ENCODE measurements around the gene ZKSCAN1.
"Not testable (repeated sequence)": the region's sequence is repeated elsewhere in the genome, so short reads cannot be mapped to it uniquely, and the experiment has no call there.

The ZKSCAN1 gene

DNA sequence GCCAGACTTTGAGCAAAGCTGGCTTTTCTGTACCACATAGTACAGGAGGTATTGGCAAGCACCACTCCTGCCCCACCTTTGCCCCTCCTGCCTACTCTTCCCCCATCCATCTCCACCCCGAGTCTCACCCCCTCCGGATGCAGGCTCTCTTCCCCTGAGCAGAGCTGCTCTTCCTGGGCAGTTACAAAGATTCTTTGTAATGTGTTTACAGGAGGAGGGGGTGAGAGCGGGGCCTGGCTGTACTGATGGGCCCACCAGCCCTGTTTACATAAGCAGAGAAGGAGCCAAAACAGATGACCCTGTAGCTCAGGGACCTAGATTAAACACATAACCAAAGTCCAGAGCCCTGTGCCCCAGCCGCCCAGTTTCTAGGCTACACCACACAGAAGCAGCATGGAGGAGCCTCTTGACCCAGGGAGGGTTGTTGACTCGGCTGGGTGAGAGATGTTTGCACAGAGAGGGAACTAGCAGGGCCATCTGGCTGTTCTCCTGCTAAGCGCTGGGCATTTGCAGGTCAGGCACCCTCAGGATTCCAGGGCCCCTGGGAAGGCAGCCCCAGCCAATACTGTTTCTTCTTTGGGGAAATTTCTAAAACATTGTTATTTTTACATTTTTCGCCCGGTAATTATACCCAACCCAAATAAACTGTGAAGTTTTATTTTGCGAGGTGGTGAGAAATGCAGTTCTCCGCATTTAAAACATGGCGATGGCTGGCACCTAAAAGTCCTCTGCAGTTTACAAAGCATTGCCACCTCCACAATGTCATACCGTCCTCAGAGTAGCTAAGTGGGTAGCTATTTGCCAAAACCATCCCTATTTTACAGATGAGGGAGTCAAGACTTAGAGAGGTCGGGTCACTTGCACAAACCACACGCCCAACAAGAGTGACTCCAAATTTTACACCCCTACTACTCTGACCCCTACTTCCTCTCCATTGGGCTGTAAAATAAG, 11.4 kb upstream of the ZKSCAN1 start:
- no peak for DNase-seq

DNA sequence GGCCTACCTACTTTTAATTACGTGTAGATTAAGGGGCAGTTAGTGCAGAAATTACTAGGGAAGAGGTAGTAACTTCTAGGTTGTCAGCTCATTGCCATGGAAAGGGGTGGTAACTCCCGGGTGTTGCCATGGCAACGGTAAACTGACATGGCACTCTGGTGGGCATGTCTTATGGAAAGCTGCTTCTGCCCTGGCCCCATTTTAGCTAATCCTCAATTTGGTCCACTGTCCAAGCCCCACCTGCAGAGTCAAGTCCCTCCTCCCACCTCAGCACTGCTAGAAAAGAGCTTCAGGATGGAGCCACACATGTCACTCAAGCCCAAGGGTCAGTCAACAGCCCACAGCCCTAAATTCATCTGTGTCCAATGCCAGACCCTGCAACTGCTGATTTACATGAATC, 7.5 kb upstream of the ZKSCAN1 start:
- DNase-seq, result no peak

DNA sequence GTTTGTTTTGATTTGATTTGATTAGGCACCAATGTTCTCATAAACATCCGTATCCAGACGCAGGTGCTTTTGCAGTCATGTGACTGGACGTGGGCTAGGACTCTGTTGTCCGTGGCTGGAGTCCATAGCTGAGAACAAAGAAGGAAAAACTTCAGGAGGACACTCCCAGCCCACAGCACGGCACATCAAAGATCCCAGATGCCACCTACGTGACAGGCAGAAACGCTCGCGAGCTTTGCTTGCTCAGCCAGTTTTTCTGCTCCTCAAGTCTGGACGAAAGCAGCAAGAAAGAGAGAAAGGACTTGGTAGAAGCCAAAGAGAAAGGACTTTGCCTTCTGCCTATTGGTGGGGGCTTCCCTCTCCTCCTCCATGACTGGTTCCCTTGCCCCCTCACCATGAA, 6.9 kb upstream of the ZKSCAN1 start:
- DNase-seq, result no peak

DNA sequence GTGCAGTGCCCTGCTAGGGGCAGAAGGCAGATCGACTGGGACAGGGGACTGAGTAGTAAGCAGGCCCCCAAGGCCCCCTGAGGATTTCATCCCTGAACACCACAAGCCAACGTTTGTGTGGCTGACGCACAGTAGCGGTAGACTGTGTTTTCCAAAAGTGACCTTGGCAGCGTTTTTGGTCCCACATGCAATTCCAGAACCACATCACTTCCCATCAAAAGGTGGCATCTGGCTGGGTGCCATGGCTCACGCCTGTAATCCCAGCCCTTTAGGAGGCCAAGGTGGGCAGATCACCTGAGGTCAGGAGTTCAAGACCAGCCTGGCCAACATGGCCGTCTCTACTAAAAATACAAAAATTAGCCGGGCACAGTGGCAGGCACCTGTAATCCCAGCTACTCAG, 5.4 kb upstream of the ZKSCAN1 start:
- DNase-seq, result not testable (repeated sequence)

DNA sequence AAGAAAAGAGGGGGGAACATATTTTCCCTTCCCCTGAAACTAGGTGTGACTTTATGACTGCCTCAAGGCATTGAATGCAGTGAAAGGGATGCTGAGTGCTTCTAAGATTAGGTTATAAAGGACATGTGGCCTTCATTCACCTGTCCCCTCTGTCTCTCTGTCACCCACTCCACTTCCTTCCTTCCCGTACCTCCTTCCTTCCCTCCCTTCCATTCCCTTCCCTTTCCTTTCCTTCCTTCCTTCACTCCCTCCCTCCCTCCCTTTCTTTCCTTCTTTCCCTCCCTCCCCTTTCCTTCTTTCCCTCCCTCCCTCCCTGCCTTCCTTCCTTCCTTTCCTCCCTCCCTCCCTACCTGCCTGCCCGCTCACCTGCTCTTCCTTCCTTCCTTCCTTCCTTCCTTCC, 4.5 kb upstream of the ZKSCAN1 start:
- no peak for DNase-seq

DNA sequence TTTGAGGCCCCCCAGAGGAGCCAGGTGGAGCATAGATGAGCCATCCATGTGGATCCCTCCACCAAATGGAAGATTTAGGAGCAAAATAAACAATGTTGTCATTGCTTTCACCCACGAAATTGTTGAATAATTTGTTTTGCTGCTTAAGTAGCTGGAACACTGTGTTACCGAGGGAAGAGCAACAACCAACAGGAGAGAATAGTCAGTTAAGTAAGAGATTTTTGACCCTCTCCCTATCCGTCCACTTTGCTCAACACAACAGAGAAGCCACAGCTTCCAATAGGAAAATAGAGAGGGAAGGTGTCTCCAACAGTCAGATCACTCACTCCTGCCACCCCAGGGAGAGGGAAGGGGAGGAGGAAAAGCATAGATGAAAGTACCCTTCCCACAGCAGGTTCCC, 3.9 kb upstream of the ZKSCAN1 start:
- no peak for DNase-seq

DNA sequence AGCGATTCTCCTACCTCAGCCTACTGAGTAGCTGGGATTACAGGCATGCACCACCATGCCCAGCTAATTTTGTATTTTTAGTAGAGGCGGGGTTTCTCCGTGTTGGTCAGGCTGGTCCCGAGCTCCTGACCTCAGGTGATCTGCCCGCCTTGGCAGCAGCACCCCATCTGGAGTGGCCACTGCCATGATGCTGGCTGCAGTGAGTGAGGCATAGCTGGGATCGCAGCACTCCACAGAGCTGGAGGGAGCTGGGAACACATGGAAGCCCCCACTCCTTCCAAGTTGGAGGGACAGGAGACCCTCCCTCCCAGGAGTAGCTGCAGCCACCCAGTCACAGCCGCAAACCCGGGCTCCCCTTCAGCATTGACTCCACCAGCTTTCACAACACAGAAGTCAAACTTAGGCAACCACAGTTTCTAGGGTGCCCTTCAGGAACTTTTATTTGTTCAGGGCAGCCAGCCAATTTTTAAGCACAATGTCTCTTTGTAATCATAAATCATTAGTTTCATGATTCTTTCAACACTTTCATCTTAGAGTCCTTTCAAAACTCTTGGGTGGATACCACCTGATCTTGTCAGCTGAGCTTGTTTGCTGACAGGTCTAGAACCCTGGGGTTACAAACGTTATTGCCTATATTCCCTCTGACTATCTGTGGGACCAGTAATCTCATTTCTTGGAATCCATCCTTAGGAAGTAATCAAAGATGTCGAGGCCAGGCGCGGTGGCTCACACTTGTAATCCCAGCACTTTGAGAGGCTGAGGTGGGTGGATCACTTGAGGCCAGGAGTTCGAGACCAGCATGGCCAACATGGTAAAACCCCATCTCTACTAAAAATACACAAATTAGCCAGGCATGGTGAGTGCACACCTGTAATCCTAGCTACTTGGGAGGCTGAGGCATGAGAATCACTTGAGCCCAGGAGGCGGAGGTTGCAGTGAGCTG, 2.7 kb upstream of the ZKSCAN1 start:
- not testable (repeated sequence) for DNase-seq

DNA sequence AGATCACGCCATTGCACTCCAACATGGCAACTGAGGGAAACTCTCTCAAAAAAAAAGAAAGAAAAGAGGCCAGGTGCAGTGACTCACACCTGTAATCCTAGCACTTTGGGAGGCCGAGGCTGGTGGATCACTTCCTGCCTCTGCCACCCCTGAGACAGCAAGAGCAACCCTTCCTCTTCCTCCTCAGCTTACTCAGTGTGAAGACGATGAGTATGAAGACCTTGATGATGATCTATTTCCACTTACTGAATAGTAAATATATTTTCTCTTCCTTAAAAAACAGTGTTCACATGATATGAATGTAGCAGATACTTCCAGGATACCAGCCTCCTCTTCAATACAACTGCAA, 2.1 kb upstream of the ZKSCAN1 start:
- no peak for DNase-seq

DNA sequence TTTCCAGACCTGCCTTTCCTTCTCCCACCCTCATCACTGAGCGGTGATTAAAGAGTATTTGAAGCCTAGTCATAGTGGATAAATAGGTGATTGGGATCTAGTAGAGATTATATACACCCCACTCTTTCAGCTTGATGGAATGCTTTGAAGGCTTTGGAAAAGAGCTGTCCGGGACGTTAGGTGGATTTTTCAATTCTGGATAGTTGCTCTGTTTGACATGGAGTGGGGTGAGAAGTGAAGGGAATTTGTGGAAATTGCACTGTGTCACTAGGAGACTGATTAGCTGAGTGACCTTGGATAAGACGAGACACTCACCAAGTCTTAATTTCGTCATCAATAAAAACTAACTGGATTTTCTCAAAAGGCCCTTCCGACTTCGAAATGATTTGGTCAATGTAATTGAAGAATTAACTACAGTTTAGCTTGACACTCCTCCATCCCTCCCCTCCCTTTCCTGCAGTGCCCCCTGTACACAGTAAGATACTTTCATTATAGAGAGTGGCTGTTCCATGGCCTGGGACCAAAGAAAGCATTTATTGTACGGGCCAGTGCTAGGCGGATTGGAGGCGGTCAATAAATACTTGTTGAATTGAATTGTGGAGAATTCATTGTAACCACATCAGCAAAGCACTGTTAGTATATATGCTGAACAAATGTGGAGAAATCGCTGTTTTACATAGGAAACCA, 962 bp downstream of the ZKSCAN1 start:
- no peak for DNase-seq

DNA sequence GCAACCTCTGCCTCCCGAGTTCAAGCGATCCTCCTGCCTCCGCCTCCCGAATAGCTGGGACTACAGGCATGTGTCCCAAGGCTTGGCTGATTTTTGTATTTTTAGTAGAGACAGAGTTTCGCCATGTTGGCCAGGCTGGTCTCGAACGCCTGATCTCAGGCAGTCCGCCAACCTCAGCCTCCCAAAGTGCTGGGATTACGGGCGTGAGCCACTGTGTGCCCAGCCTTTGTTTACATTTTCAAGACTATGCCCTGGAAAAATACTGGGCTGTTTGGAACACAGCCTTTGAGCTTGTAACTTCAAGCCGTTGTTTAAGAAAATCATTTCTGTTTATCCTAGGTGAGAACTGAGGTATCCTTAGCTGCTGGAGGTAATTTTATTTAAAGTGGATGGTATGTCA, 1.9 kb downstream of the ZKSCAN1 start:
- DNase-seq, result no peak

DNA sequence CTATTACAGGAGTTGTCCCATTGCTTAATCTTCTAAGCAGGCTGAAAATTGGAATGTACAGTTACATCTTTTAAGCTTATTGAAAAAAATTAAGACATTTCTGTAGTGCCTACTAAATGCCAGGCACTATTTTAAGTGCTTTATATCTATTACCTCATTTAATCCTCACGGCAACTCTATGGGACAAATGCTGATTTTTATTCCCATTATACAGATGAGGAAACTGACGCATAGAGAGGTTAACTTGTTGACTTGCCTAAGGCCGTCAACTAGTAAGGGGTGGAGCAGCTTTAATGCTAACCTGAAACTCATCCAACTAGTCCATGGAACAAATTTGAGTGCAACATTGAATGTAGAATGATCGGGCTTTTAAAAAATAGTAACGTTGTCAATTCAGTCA, 2.5 kb downstream of the ZKSCAN1 start:
- no peak for DNase-seq

DNA sequence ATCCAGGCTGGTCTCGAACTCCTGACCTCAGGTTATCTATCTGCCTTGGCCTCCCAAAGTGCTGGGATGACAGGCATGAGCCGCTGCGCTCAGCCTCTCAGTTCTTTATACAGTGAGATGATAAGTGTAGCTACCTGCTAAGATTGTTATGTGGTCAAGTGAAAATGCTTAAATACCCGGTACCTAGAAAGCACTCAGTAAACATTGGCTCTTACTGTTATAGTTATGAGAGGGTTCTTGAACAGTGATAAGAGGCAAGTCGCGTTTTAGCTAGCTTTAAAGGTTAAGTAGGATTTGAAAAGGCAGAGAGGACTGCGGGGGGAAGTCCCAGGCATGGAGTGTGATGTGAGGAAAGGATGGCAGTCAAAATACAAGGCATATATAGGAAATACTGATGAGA, 4.5 kb downstream of the ZKSCAN1 start:
- no peak for DNase-seq

DNA sequence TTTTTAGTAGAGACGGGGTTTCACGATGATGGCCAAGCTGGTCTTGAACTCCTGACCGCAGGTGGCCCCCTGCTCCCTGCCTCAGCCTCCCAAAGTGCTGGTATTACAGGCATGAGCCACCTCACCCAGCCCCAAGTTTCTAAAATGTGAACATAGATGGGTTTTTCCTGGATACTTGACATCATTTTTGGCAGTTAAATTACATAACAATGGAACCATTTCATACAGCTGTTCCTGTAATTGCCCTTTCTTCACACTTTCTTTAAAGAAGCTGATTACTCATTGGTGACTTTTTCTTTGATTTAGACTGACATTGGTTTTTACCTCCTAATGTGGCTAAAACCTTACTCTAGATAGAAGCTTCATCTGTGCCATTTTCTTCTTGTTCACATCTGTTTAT, 5.9 kb downstream of the ZKSCAN1 start:
- no peak for DNase-seq

DNA sequence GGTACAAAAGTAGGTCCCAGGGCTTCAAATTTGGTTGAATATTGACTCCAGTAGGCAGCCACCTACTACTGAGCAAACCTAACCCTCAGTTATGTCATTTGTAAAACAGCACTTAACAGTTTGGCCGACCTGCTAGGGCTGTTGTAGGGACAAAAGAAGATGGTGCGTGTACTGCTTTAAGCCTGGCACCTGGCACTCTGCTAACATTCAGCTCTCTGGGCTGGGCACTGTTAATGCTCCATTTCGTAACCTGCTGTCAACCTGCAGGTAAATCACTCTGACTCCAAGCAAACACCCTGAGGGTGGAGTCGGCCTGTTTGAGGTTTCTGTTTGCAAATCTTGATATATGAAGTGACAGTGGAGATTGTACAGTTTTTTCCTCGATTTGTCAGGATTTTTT, 7.2 kb downstream of the ZKSCAN1 start:
- no peak for DNase-seq

DNA sequence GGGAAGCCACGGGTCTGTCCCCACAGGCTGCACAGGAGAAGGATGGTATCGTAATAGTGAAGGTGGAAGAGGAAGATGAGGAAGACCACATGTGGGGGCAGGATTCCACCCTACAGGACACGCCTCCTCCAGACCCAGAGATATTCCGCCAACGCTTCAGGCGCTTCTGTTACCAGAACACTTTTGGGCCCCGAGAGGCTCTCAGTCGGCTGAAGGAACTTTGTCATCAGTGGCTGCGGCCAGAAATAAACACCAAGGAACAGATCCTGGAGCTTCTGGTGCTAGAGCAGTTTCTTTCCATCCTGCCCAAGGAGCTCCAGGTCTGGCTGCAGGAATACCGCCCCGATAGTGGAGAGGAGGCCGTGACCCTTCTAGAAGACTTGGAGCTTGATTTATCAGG, 8.1 kb downstream of the ZKSCAN1 start:
- no peak for DNase-seq

DNA sequence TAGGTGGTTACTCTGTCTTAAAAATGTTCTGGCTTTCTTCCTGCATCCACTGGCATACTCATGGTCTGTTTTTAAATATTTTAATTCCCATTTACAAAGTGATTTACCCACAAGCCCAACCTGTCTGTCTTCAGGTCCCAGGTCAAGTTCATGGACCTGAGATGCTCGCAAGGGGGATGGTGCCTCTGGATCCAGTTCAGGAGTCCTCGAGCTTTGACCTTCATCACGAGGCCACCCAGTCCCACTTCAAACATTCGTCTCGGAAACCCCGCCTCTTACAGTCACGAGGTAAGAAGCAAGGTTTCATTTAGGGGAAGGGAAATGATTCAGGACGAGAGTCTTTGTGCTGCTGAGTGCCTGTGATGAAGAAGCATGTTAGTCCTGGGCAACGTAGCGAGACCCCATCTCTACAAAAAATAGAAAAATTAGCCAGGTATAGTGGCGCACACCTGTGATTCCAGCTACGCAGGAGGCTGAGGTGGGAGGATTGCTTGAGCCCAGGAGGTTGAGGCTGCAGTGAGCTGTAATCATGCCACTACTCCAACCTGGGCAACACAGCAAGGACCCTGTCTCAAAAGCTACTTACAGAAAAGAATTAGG, 8.7 kb downstream of the ZKSCAN1 start:
- DNase-seq, result no peak

DNA sequence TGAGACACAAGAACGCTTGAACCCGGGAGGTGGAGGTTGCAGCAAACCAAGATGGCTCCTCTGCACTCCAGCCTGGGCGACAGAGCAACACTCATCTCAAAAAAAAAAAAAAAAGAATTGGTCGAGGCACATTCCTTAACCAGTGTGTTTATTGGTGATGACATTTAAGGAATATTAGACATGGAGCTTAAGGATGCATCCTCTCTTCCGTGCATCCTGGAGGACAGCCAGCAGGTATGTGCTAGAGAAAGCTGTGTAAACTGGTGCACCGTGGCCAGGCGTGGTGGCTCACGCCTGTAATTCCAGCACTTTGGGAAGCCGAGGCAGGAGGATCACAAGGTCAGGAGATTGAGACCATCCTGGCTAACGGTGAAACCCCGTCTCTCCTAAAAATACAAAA, 11.8 kb downstream of the ZKSCAN1 start:
- no peak for DNase-seq

DNA sequence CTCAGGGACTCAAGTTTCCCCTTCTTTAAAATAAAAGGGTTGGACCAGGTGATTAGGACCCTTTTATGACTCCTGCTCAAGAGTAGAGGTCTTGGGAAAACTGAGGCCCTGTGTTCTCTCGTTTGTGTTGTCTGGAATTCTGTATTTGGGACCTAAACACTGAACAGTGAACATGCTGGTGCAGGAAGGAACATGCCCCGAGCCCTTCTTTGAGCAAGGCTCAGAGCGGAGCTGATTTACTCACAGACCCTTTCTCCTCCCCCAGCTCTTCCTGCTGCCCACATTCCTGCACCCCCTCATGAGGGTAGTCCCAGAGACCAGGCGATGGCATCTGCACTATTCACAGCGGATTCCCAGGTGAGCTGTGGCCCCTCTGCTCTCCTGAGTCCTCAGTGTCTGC, 14.2 kb downstream of the ZKSCAN1 start:
- no peak for DNase-seq

DNA sequence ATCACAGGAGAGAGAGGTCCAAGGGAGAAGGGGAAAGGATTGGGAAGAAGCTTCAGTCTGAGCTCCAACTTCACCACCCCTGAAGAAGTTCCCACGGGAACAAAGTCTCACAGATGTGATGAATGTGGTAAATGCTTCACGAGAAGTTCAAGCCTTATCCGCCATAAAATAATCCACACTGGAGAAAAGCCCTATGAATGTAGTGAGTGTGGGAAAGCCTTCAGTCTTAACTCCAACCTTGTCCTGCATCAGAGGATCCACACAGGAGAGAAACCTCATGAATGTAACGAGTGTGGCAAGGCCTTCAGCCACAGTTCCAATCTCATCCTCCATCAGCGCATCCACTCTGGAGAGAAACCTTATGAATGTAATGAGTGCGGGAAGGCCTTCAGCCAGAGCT, 18.1 kb downstream of the ZKSCAN1 start:
- DNase-seq, result no peak

DNA sequence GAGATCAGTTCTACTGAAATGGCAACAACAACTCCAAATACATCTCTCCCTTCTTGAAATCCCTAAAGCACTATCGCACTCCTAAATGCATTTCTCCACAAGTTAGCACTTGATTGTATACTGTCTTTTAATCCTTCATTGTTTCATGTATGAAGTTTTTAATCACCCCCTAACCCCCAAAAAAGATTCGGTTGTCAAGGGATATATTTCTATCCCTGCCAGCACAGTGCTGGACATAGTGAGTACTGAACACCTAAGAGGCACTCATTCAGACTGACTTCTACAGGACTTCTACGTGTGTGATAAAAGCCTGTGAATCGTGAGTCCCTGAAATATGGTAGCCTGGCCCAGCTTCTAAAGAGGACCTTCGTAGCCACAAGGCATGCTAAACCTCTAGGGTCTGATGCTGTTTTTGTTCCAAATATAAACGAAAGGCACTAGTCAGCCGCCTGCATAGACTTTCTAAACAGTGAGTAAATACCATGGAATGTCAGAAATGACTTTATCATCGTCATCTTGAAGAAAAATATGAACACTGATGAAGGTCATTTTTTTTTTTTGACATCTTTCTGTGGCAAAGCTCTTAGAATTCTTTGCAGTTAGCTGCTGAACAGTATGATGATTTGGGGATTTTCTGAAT, 19.6 kb downstream of the ZKSCAN1 start:
- no peak for DNase-seq

DNA sequence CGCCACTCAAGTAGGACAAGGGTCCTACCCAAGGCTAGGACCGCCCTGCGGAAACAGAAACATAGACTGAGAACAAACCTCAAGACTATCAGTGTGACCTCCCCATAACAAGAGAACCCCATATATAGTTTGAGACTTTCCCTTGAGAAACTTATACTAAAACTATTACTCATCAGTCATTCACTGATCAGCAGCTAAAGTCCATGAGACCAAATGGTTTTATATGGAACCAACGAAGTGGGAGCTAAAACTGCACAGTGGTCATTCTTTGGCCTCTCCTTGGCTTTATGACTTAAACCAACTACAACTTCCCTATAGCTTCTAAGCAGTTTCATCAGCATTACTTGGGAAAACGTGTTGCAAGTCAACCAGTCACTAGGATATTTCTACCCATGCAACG, 20.5 kb downstream of the ZKSCAN1 start:
- no peak for DNase-seq

DNA sequence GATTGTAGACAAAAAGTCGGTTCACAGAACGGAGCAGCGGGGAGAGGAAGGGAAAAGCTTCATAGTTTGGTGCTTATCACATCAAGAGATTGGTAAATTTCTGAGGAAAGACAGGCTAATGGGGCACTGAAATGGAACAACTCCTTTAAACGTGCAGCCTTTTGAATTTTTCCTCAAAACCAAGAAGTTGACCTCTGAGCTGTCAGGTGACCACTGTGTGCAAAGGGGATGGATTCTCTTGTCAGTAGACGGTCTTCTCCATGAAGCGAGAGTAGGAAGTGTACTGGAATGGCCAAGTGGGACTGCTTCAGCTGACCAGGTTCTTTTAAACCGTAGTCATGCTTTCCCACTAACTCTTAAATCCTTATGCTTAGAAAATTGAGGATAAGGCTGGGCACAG, 22.9 kb downstream of the ZKSCAN1 start:
- DNase-seq, result no peak

DNA sequence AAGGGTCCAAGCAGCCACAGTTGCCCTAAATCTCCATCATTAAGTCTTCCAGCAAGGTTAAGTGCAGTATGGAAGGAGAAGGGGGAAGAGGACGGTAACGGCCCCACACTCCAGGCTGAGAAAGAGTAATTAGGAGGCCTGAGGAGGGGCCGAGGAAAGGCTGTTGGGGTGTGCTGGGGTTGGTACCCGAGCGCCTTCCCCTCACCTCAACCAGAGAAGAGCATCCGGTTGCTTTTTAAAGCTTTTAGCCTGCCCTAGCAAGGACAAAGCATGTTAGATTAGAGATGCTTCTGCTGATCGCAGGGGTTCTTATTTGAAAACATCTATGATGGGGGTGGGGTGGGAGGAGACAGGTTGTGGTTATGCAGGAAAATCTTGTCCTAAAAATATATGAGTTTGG, 25.2 kb downstream of the ZKSCAN1 start:
- peak; percentile 5 for DNase-seq
